Measurements from ENCODE around the gene ATOH8.

Gene ATOH8

GRCh38 chr2:85772019-85772745, 18.4 kb downstream of the ATOH8 start:
- DNase-seq: no peak

- no peak for DNase-seq
These were observed 19.2 kb downstream of the ATOH8 start for GRCh38 chr2:85772841-85773491.

- no peak for DNase-seq
These were observed 19.9 kb downstream of the ATOH8 start for GRCh38 chr2:85773692-85774091.

- DNase-seq: no peak
These were observed 20.6 kb downstream of the ATOH8 start for GRCh38 chr2:85774126-85774978.

- DNase-seq: no peak
These were observed 21.9 kb downstream of the ATOH8 start for GRCh38 chr2:85775406-85776381.

- DNase-seq: no peak
These were observed 22.9 kb downstream of the ATOH8 start for GRCh38 chr2:85776672-85777071.

- no peak for DNase-seq
These were observed 23.7 kb downstream of the ATOH8 start for GRCh38 chr2:85777441-85777861.

GRCh38 chr2:85778646-85779379, 25.0 kb downstream of the ATOH8 start:
- no peak for DNase-seq

GRCh38 chr2:85779641-85780315, 26.0 kb downstream of the ATOH8 start:
- DNase-seq: no peak

GRCh38 chr2:85780316-85781012, 26.7 kb downstream of the ATOH8 start:
- no peak for DNase-seq

- DNase-seq: no peak
These were observed 27.2 kb downstream of the ATOH8 start for GRCh38 chr2:85781013-85781332.

- DNase-seq: no peak
These were observed 30.0 kb downstream of the ATOH8 start for GRCh38 chr2:85783796-85784195.

- no peak for DNase-seq
These were observed 30.7 kb downstream of the ATOH8 start for GRCh38 chr2:85784474-85784986.

GRCh38 chr2:85785027-85785822, 31.4 kb downstream of the ATOH8 start:
- DNase-seq: peak; percentile 9

GRCh38 chr2:85785871-85786270, 32.1 kb downstream of the ATOH8 start:
- no peak for DNase-seq

- no peak for DNase-seq
These were observed 32.7 kb downstream of the ATOH8 start for GRCh38 chr2:85786444-85786843.

- DNase-seq: no peak
These were observed 33.1 kb downstream of the ATOH8 start for GRCh38 chr2:85786865-85787264.

GRCh38 chr2:85787282-85787980, 33.6 kb downstream of the ATOH8 start:
- no peak for DNase-seq

GRCh38 chr2:85787981-85788340, 34.2 kb downstream of the ATOH8 start:
- no peak for DNase-seq

Measured in stimulated activated CD4-positive, alpha-beta T cell treated with anti-CD3 and anti-CD28 coated beads, Interleukin-15, amount 100 ng/mL, for 24 hours (primary cell).